HepG2 (cell line): ENCODE data around the gene DEPDC5. TPM values are rescaled to one million over a fixed set of nuclear protein-coding genes. Genes with fewer than 3 reads are reported as not detected.

ENCODE experiments used
- ATAC-seq: fragments of 200-7000 bp; cut with Tn5 transposase; 3 replicates; pipeline ENCODE4 v1.9.1; 2020; ENCODE audit warnings: mild to moderate bottlenecking, moderate library complexity
- BruUV-seq: library from RNA; stranded (reverse); fragments of 400-500 nt; replicated peaks from 2 replicates; lab custom pipeline; 2021; lab: Mats Ljungman, UMichigan
- CTCF ChIA-PET: fragments of 300-600 bp; formaldehyde crosslinking; extraction: SDS; loops from one replicate; lab custom pipeline; 2021; ENCODE audit warnings: low total read pairs, inconsistent platforms, low intra/inter-chr PET ratio; lab: Yijun Ruan, JAX
- POLR2A ChIA-PET: fragments of 350-600 bp; sonication (Branson Sonifier 250); formaldehyde crosslinking; loops from one replicate; lab custom pipeline; 2020; ENCODE audit warnings: antibody characterized with exemption, inconsistent platforms; lab: Yijun Ruan, JAX
- DNase-seq: peaks from one replicate; pipeline ENCODE4 v3.0.0-alpha.2; 2015; ENCODE audit warnings: low spot score
- FAIRE-seq: peaks from 3 replicates; lab custom pipeline; 2011; peaks lifted over from hg19 to GRCh38; lab: Jason Lieb, UNC
- H2AFZ ChIP-seq: one replicate; pipeline ENCODE4 v1.6.1; 2011; ENCODE audit warnings: low read length, inconsistent platforms
- H3K27ac ChIP-seq: fragments of 300-600 bp; 3 replicates; pipeline ENCODE4 v1.8.0; 2011; ENCODE audit warnings: mixed run types, mild to moderate bottlenecking, mixed read lengths, low read length, inconsistent platforms; ENCODE audit not compliant: insufficient read depth; ENCODE audit errors: extremely low read length
- H3K27me3 ChIP-seq, 2 experiments: fragments of 200-600 bp in 1 of 2; 2 replicates in 1 of 2; 3 replicates in 1 of 2; pipeline versions ENCODE4 v1.6.0 to v1.8.0; 2011; ENCODE audit warnings: low read length in 2 of 2, mild to moderate bottlenecking in 2 of 2, moderate library complexity in 2 of 2, inconsistent platforms in 1 of 2; ENCODE audit not compliant: insufficient read depth in 2 of 2, control insufficient read depth in 1 of 2
- H3K36me3 ChIP-seq, 2 experiments: fragments of 200-600 bp in 1 of 2; replicated peaks in 1 of 2; 2 replicates in 1 of 2; 3 replicates in 1 of 2; pipeline versions ENCODE4 v1.5.1 to v1.8.0; 2011; ENCODE audit warnings: low read length in 2 of 2, inconsistent platforms in 1 of 2; ENCODE audit not compliant: insufficient read depth in 2 of 2, control insufficient read depth in 1 of 2
- H3K4me1 ChIP-seq: 2 replicates; pipeline ENCODE4 v1.5.1; 2012; ENCODE audit warnings: low read length, inconsistent platforms; ENCODE audit not compliant: insufficient read depth
- H3K4me2 ChIP-seq: 2 replicates; pipeline ENCODE4 v1.6.0; 2011; ENCODE audit warnings: low read depth, low read length, inconsistent platforms
- H3K4me3 ChIP-seq, 3 experiments: fragments of 200-600 bp in 1 of 3; sonication (generic), shearing (Covaris generic) in 1 of 3; replicated peaks in 1 of 3; 2 replicates each; pipeline ENCODE4 v1.5.1; 2011 to 2016; ENCODE audit warnings: low read length in 3 of 3, inconsistent platforms in 2 of 3, low read depth in 2 of 3, mild to moderate bottlenecking in 2 of 3, control low read depth in 1 of 3, mixed read lengths in 1 of 3; ENCODE audit not compliant: insufficient read depth in 1 of 3
- H3K79me2 ChIP-seq: one replicate; pipeline ENCODE4 v1.6.1; 2011; ENCODE audit warnings: low read length, inconsistent platforms; ENCODE audit not compliant: insufficient read depth
- H3K9ac ChIP-seq: 2 replicates; pipeline ENCODE4 v1.6.0; 2011; ENCODE audit warnings: mild to moderate bottlenecking, low read depth, low read length, inconsistent platforms; ENCODE audit not compliant: insufficient read depth
- H3K9me3 ChIP-seq: 2 replicates; pipeline ENCODE4 v1.5.1; 2012; ENCODE audit warnings: mild to moderate bottlenecking, low read length
- H4K20me1 ChIP-seq: 2 replicates; pipeline ENCODE4 v1.6.0; 2011; ENCODE audit warnings: inconsistent platforms, mild to moderate bottlenecking, low read length, moderate library complexity; ENCODE audit not compliant: insufficient read depth
- BRF2 ChIP-seq: sonication (generic); formaldehyde crosslinking; IDR thresholded peaks from 2 replicates; pipeline ENCODE4 v1.8.1; 2022; ENCODE audit warnings: mild to moderate bottlenecking, missing genetic modification reagents
- HNF1A ChIP-seq, 2 experiments: sonication (generic) in 1 of 2; formaldehyde crosslinking in 1 of 2; IDR thresholded peaks; 2 replicates each; pipeline versions ENCODE4 v1.4.0 to v1.6.1; 2016 to 2020; ENCODE audit warnings: borderline replicate concordance in 1 of 2, low read depth in 1 of 2, mild to moderate bottlenecking in 1 of 2, missing genetic modification reagents in 1 of 2
- IRX3 ChIP-seq: sonication (generic); formaldehyde crosslinking; IDR thresholded peaks from 2 replicates; pipeline ENCODE4 v1.8.1; 2023; ENCODE audit warnings: mild to moderate bottlenecking, low read depth, missing genetic modification reagents, borderline replicate concordance
- KDM6A ChIP-seq: IDR thresholded peaks from 2 replicates; pipeline ENCODE4 v1.6.1; 2016; ENCODE audit warnings: low read depth
- MAZ ChIP-seq, 2 experiments: sonication (generic) in 1 of 2; formaldehyde crosslinking in 1 of 2; IDR thresholded peaks; 2 replicates each; pipeline versions ENCODE4 v1.5.0 to v1.6.1; 2012 to 2020; ENCODE audit warnings: low read depth in 2 of 2, mild to moderate bottlenecking in 2 of 2, borderline replicate concordance in 1 of 2, improper control_type of control experiment in 1 of 2, low read length in 1 of 2, missing genetic modification reagents in 1 of 2, moderate library complexity in 1 of 2
- PHB2 ChIP-seq: fragments of 450-650 bp; IDR thresholded peaks from 2 replicates; pipeline ENCODE4 v1.6.1; 2018; ENCODE audit not compliant: partially characterized antibody
- RARA ChIP-seq: IDR thresholded peaks from 2 replicates; pipeline ENCODE4 v1.6.1; 2016; ENCODE audit warnings: missing genetic modification reagents, missing compliant biosample characterization
- SIX4 ChIP-seq: sonication (generic); formaldehyde crosslinking; IDR thresholded peaks from 2 replicates; pipeline ENCODE4 v1.4.0; 2020; ENCODE audit warnings: missing genetic modification reagents
- XRCC5 ChIP-seq: fragments of 200-400 bp; formaldehyde crosslinking; optimal IDR thresholded peaks from 2 replicates; pipeline ENCODE3; 2017; ENCODE audit warnings: mild to moderate bottlenecking, low read length
- ZNF781 ChIP-seq: sonication (generic); formaldehyde crosslinking; IDR thresholded peaks from 2 replicates; pipeline ENCODE4 v1.5.1; 2020; ENCODE audit warnings: borderline replicate concordance, mild to moderate bottlenecking, missing genetic modification reagents; ENCODE audit errors: not compliant biosample characterization
- ZNF800 ChIP-seq: sonication (generic); formaldehyde crosslinking; IDR thresholded peaks from 2 replicates; pipeline ENCODE4 v1.4.0; 2020; ENCODE audit warnings: missing genetic modification reagents
- ZNF883 ChIP-seq: sonication (generic); formaldehyde crosslinking; IDR thresholded peaks from 2 replicates; pipeline ENCODE4 v1.5.1; 2020; ENCODE audit warnings: mild to moderate bottlenecking, missing genetic modification reagents; ENCODE audit errors: not compliant biosample characterization
- ZUFSP ChIP-seq: sonication (generic); formaldehyde crosslinking; IDR thresholded peaks from 2 replicates; pipeline ENCODE4 v1.9.0; 2021; ENCODE audit warnings: missing genetic modification reagents, mild to moderate bottlenecking, borderline replicate concordance
- whole genome bisulfite sequencing: methylation state at CpG from one replicate; pipeline ENCODE4 v1.1.6; 2017; ENCODE audit warnings: low lambda C conversion rate; 5-methylcytosine and 5-hydroxymethylcytosine counted together
- in situ Hi-C: cut with HindIII; loops from 2 replicates; pipeline ENCODE4 v1.10.0; 2017; ENCODE audit warnings: low pct_unique_long_range_greater_than_20kb; ENCODE audit not compliant: extremely low pct_ligation_motif_present
- intact Hi-C: fragments of 100-400 bp; cut with micrococcal nuclease; formaldehyde crosslinking; loops from one replicate; pipeline ENCODE4 v1.10.0; 2022; ENCODE audit not compliant: unreplicated experiment
- polyA plus RNA-seq, 8 experiments: library from polyadenylated mRNA; depleted of rRNA in 3 of 8; stranded (reverse) in 7 of 8; unstranded in 1 of 8; fragments of >200 nt; fragmentation: Illumina TruSeq in 4 of 8; extraction: Trizol in 4 of 8; gene quantifications; 2 replicates each; pipeline versions ENCODE4 v1.2.1 to v1.2.3, GENCODE V29; 2011 to 2016; ENCODE audit warnings: low read depth in 4 of 8, missing spikeins in 1 of 8, mixed read lengths in 1 of 8; ENCODE audit not compliant: insufficient read depth in 1 of 8
- total RNA-seq, 5 experiments: library from RNA; depleted of rRNA; stranded (reverse); fragments of >200 nt; fragmentation: Illumina TruSeq; extraction: Trizol; gene quantifications; 2 replicates each; pipeline ENCODE4 v1.2.3, GENCODE V29; 2016; ENCODE audit warnings: low read depth in 1 of 5

DEPDC5 gene
- total and polyA plus RNA-seq, 2 of the 13 experiments (the other 11 are each of a cell fraction or from before 2014, with no cell fraction given) = 9.8 to 12.4 TPM

- TF ChIP-seq ZUFSP (no peak), KDM6A (0 out of 2 replicates have a peak, but pooled peaks have one; percentile 31), ZNF800 (CRISPR knock-in tag) (no peak), IRX3 (no peak), MAZ (IDR thresholded peaks at IDR 0.05; ENCODE audit: borderline replicate concordance, low read depth, low read length) (no peak), MAZ (CRISPR knock-in tag; IDR thresholded peaks at IDR 0.05; ENCODE audit: low read depth) (no peak)
- TF ChIP-seq, all 625 proteins: peak for 26
Measured at GRCh38 chr22:31754813-31755212, 994 bp downstream of the DEPDC5 start (continued).

GRCh38 chr22:31757265-31757664 is 3.4 kb downstream of the DEPDC5 start:
- CTCF ChIA-PET = no interaction called here
- Histone ChIP-seq H3K36me3 (0 out of 5 replicates have a peak, but pooled peaks cover 2 to 3% of the 10 kb centered on the region in 2 experiments), H3K4me2 (no peak overlapping the region), H4K20me1 (no peaks in the 10 kb centered on the region), H3K4me3 (no peak overlapping the region), H3K9ac (no peak overlapping the region), H3K27me3 (no peaks in the 10 kb centered on the region; a peak in 1 of 5 replicates), H3K27ac (no peak overlapping the region), H3K9me3 (no peaks in the 10 kb centered on the region), H3K4me1 (peaks cover 19% of the 10 kb centered on the region), H2AFZ (no peak overlapping the region), H3K79me2 (peaks cover 4% of the 10 kb centered on the region)
- 88% methylated on average over 1 of the region's 1 CpG for WGBS
- DNase-seq (no peak), FAIRE-seq (no peak), ATAC-seq (no peak)
- in situ Hi-C loops = loop anchor here (10.0 kb wide), 1 partner anchor 188 kb away; the partner anchor contains the start of gene YWHAH
- intact Hi-C loops = no loop called here
- POLR2A ChIA-PET = interaction anchor here (1.0 kb wide), 1 partner anchor 58 kb away, joined by 3 read pairs; no protein-coding TSS in a partner anchor
- BruUV-seq = no TSS peak
- TF ChIP-seq PHB2 (no peak), XRCC5 (no peak), HNF1A (IDR thresholded peaks at IDR 0.05; ENCODE audit: low read depth) (no peak), HNF1A (CRISPR knock-in tag; IDR thresholded peaks at IDR 0.05; ENCODE audit: borderline replicate concordance) (no peak), BRF2 (no peak), SIX4 (CRISPR knock-in tag) (no peak), ZNF781 (CRISPR knock-in tag) (no peak), ZNF883 (CRISPR knock-in tag) (no peak), RARA (CRISPR knock-in tag) (no peak)
